PFSK-1 (cell line): ENCODE data around the gene MTHFSD.

Experiments used
- POLR2AphosphoS5 ChIP-seq: IDR thresholded peaks from 2 replicates; pipeline ENCODE4 v1.6.1; 2012; ENCODE audit warnings: low read depth, mild to moderate bottlenecking, control low read depth, low read length, moderate library complexity
- TAF1 ChIP-seq: IDR thresholded peaks from 2 replicates; pipeline ENCODE4 v1.6.1; 2012; ENCODE audit warnings: low read length, control low read depth, borderline replicate concordance; ENCODE audit not compliant: insufficient read depth
- TF ChIP-seq, protein P1 (sequence below), 2 experiments: IDR thresholded peaks; 2 replicates each; pipeline versions ENCODE4 v1.6.1 to v1.8.0; 2011 to 2012; ENCODE audit warnings: low read depth in 2 of 2, low read length in 2 of 2, control low read depth in 1 of 2, inconsistent platforms in 1 of 2, mild to moderate bottlenecking in 1 of 2, moderate library complexity in 1 of 2; ENCODE audit not compliant: insufficient read depth in 1 of 2

DNA sequence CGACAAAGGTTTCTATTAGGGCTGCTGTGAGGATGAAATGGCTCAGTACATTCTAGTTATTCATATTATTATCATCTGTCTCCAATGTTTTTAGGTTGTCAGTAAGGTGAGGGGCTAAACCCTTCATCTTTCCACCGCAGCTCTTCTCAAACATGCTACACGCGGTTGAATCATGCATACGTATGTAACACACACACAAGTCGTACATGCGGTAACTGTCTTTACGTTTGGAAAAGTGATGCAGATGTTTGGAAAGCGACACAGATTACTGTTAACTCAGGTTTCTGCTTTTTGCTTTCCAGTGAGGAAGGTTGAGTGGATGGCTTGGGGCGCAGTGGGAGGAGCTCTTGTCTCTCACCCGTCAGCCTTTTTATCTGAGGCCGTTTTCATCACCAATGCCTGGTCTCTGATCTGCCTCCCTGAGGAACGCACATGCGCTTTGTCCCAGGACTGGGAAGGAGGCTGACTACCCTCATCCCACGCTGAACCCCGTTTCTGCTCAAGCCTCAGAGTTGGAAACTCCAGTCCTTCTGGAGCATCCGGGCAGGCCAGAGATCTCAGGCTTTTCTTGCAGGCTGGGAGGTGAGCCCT lies 20.2 kb upstream of the MTHFSD start:
- TF ChIP-seq, protein P1, sequence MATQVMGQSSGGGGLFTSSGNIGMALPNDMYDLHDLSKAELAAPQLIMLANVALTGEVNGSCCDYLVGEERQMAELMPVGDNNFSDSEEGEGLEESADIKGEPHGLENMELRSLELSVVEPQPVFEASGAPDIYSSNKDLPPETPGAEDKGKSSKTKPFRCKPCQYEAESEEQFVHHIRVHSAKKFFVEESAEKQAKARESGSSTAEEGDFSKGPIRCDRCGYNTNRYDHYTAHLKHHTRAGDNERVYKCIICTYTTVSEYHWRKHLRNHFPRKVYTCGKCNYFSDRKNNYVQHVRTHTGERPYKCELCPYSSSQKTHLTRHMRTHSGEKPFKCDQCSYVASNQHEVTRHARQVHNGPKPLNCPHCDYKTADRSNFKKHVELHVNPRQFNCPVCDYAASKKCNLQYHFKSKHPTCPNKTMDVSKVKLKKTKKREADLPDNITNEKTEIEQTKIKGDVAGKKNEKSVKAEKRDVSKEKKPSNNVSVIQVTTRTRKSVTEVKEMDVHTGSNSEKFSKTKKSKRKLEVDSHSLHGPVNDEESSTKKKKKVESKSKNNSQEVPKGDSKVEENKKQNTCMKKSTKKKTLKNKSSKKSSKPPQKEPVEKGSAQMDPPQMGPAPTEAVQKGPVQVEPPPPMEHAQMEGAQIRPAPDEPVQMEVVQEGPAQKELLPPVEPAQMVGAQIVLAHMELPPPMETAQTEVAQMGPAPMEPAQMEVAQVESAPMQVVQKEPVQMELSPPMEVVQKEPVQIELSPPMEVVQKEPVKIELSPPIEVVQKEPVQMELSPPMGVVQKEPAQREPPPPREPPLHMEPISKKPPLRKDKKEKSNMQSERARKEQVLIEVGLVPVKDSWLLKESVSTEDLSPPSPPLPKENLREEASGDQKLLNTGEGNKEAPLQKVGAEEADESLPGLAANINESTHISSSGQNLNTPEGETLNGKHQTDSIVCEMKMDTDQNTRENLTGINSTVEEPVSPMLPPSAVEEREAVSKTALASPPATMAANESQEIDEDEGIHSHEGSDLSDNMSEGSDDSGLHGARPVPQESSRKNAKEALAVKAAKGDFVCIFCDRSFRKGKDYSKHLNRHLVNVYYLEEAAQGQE (IDR thresholded peaks at IDR 0.05; ENCODE audit: insufficient read depth in 1 of 2, low read depth in 2 of 2, low read length in 2 of 2): no peak
- TF ChIP-seq TAF1 (no peak), POLR2AphosphoS5 (no peak)
